Activated gamma-delta T cell treated with Interleukin-2 at 50 U/mL for 16 hours (primary cell): ENCODE measurements around the gene EFCAB13.
"Not testable (repeated sequence)": the region's sequence is repeated elsewhere in the genome, so short reads cannot be mapped to it uniquely, and the experiment has no call there.

Experiments
- DNase-seq: peaks from one replicate; pipeline ENCODE4 v3.0.0-alpha.2; 2020

Gene EFCAB13

GRCh38 chr17:47465165-47465564 lies 141.4 kb downstream of the EFCAB13 start:
- no peak for DNase-seq

- DNase-seq, result not testable (repeated sequence)
These were observed 143.2 kb downstream of the EFCAB13 start for GRCh38 chr17:47466976-47467375.

- DNase-seq, result no peak
These were observed 147.1 kb downstream of the EFCAB13 start for GRCh38 chr17:47470836-47471235.

- DNase-seq, result not testable (repeated sequence)
These were observed 148.3 kb downstream of the EFCAB13 start for GRCh38 chr17:47472073-47472472.
